ENCODE data around the gene ZSWIM7. TPM values are rescaled to one million over a fixed set of nuclear protein-coding genes. Genes with fewer than 3 reads are reported as not detected.

Gene ZSWIM7
- total and polyA plus RNA-seq, 2 experiments from 2014 or later = 12.4 to 29.1 TPM

DNA sequence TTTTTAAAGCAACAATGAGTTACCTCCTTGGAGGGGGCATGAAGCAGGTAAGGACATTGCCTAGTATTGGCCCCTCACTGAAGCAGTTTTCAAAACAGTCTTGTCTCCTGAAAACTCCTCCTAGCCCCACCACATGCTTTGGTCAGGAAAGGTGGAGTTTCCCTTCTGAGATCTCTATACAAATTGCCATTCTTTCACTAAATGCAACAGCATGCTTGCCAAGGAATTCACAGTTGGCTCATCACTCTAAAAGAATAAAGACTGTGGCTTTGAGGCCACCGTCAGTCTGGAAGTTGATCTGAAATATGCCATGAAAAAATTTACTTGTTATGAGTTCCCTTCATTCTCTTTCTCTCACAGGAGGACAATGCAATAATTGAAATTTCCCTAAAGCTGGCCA is 4.3 kb upstream of the ZSWIM7 start:
- H3K4me2 ChIP-seq (ENCODE audit: unreplicated experiment) = no peak overlapping the region
- H3F3A ChIP-seq (ENCODE audit: insufficient read depth) = peaks cover 4% of the 10 kb centered on the region
- TF ChIP-seq EZH2phosphoT487 (IDR thresholded peaks at IDR 0.05; ENCODE audit: insufficient read depth, low read depth) = no peak
- TF ChIP-seq EZH2 (IDR thresholded peaks at IDR 0.05; ENCODE audit: insufficient read depth, poor library complexity, severe bottlenecking) = no peak
- H3K4me1 ChIP-seq (ENCODE audit: insufficient read depth) = peaks cover 9% of the 10 kb centered on the region; the same call in 1 of the 2 replicates
- no peak for DNase-seq
- peaks cover 34% of the 10 kb centered on the region for H3K79me2 ChIP-seq (ENCODE audit: insufficient read depth)
- no peak overlapping the region for H3K27ac ChIP-seq
- H3K36me3 ChIP-seq (ENCODE audit: low read depth) = peaks cover 55% of the 10 kb centered on the region
- no peak overlapping the region for H3K4me3 ChIP-seq
- WGBS, 2 experiments (ENCODE audit: low coverage in 1 of 2, low lambda C conversion rate in 2 of 2, missing lambda C conversion rate in 2 of 2) = 91 to 95% methylated on average over 1 of the region's 1 CpG
- H3K9me2 ChIP-seq (ENCODE audit: insufficient read depth) = no peaks in the 10 kb centered on the region
- H4K20me1 ChIP-seq (ENCODE audit: insufficient read depth) = no peaks in the 10 kb centered on the region; the same call in 1 of the 2 replicates
- H3K9ac ChIP-seq = no peak overlapping the region
- no peaks in the 10 kb centered on the region for H3K9me3 ChIP-seq (ENCODE audit: low read depth)
- in situ Hi-C loops (cut with MboI) = no loop called here
- H3K27me3 ChIP-seq (replicated peaks; ENCODE audit: insufficient read depth) = no peaks in the 10 kb centered on the region
- H2AFZ ChIP-seq = no peak overlapping the region

DNA sequence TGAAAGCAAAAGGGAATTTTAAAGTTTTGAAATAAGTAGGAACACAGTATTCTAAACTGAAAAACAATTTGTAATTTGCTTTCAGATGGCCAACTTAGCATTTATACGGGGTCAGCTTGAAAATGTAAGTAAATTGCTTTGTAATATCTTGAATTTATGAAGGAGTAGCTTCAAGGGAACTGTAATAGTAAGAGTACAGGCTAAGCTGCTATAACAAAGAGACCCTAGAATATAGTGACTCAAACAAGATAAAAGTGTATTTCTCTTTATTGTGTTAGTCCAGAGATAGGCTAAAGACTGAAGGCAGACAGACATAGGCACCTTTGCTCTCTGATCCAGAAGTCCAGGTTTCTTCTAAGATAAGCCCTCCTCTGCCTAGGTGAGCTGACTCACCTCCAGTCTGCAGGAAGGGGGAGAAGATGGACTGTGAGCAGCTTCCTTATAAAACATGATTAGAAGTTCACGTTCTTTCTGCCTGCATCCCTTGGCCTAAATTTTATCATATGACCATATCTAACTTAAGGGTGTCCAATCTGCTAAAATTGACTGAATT is 3.3 kb upstream of the ZSWIM7 start:
- DNase-seq = no peak
- H3K9me3 ChIP-seq (ENCODE audit: low read depth) = no peaks in the 10 kb centered on the region
- in situ Hi-C loops (cut with MboI) = no loop called here
- peaks cover 9% of the 10 kb centered on the region; the same call in 1 of the 2 replicates for H3K4me1 ChIP-seq (ENCODE audit: insufficient read depth)
- no peak overlapping the region for H3K4me2 ChIP-seq (ENCODE audit: unreplicated experiment)
- no peaks in the 10 kb centered on the region; the same call in 1 of the 2 replicates for H4K20me1 ChIP-seq (ENCODE audit: insufficient read depth)
- peaks cover 32% of the 10 kb centered on the region for H3K79me2 ChIP-seq (ENCODE audit: insufficient read depth)
- peaks cover 9% of the 10 kb centered on the region for H3F3A ChIP-seq (ENCODE audit: insufficient read depth)
- peaks cover 44% of the 10 kb centered on the region for H3K36me3 ChIP-seq (ENCODE audit: low read depth)
- 85 to 89% methylated on average over 2 of the region's 2 CpGs for WGBS, 2 experiments (ENCODE audit: low coverage in 1 of 2, low lambda C conversion rate in 2 of 2, missing lambda C conversion rate in 2 of 2)
- H3K9ac ChIP-seq = no peak overlapping the region
- H3K9me2 ChIP-seq (ENCODE audit: insufficient read depth) = no peaks in the 10 kb centered on the region
- no peak overlapping the region for H3K4me3 ChIP-seq
- H3K27me3 ChIP-seq (replicated peaks; ENCODE audit: insufficient read depth) = no peaks in the 10 kb centered on the region
- no peak overlapping the region for H3K27ac ChIP-seq
- H2AFZ ChIP-seq = no peak overlapping the region
- TF ChIP-seq EZH2 (IDR thresholded peaks at IDR 0.05; ENCODE audit: insufficient read depth, poor library complexity, severe bottlenecking) = no peak
- TF ChIP-seq EZH2phosphoT487 (IDR thresholded peaks at IDR 0.05; ENCODE audit: insufficient read depth, low read depth) = no peak

DNA sequence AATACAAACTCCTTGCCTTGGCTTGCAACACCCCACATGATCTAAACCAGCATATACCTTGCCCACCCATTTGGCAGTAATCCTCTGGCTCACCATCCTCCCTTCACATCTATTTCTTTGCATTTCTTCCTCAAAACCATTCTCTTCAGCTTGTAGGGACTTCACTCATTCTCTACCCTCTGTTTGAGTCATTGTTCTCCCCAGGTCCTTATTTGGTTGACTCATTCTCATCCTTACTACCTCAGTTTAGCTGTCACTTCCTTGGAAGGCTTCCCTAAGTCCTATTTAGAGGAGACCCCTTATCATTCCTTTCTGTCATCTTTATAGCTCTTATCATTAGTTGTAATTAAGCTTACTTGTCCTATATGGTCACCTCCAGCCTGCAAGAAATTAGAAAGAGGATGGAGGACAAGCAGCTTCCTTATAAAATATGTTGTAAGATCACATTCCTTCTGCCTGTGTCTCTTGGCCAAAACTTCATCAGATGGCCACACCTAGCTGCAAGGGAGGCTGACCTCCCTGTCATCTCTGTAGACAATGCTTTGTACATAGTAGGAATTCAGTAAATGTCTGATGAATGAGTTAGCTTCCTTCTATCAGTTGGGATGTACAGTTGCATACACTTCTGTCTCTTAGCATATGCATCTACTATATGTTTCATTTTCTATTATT is 1.9 kb upstream of the ZSWIM7 start:
- Histone ChIP-seq H3K9ac (no peak overlapping the region; the same call in 1 of the 2 replicates), H3K4me2 (ENCODE audit: unreplicated experiment) (peak overlapping the region; percentile 91), H3K4me3 (peak overlapping the region; percentile 84), H3K27me3 (replicated peaks; ENCODE audit: insufficient read depth) (no peaks in the 10 kb centered on the region), H3K79me2 (ENCODE audit: insufficient read depth) (peaks cover 39% of the 10 kb centered on the region), H2AFZ (no peak overlapping the region), H3K9me2 (ENCODE audit: insufficient read depth) (no peaks in the 10 kb centered on the region), H3K36me3 (ENCODE audit: low read depth) (peaks cover 34% of the 10 kb centered on the region), H4K20me1 (ENCODE audit: insufficient read depth) (no peaks in the 10 kb centered on the region; the same call in 1 of the 2 replicates), H3F3A (ENCODE audit: insufficient read depth) (peaks cover 9% of the 10 kb centered on the region), H3K9me3 (ENCODE audit: low read depth) (no peaks in the 10 kb centered on the region), H3K4me1 (ENCODE audit: insufficient read depth) (peaks cover 9% of the 10 kb centered on the region; the same call in 1 of the 2 replicates), H3K27ac (no peak overlapping the region)
- DNase-seq = peak; percentile 30
- TF ChIP-seq EZH2phosphoT487 (IDR thresholded peaks at IDR 0.05; ENCODE audit: insufficient read depth, low read depth) = no peak
- no peak for TF ChIP-seq EZH2 (IDR thresholded peaks at IDR 0.05; ENCODE audit: insufficient read depth, poor library complexity, severe bottlenecking)
- in situ Hi-C loops (cut with MboI) = no loop called here

DNA sequence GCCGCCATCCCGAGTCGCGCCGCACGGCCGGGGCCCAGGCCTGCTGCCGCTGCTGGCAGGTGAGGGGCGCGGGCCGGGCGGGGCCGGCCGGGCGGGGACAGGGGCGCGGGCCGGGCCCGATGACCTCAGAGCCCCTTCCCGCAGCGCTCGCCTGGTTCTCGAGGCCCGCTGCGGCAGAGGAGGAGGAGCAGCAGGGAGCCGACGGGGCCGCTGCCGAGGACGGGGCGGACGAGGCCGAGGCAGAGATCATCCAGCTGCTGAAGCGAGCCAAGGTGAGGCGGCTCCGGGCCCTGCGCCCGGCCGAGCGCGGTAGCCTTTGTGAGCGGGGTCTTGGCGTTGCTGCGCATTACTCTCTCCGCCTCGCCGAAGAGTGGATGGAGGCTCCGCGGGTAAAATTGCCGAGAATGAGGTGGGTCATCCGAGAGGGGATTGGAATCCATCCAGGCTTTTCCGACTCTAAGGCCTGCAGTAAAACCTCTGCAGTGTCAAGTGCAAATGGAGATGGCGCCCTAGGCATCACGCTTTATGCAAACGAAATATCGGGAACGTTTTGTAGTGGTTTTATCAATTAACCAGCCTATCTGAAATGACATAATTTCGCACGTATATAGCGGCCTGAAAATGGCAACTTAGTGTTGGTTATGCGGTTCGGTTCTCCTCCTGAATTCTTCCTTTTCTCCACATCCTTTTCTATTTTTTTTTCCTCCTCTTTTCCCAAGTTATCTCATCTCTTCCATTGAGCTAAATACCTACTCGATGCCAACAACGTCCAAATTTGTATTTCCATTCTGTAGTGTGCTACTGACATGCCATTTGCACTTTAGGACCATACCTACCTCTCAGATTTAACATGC is 697 bp upstream of the ZSWIM7 start:
- Histone ChIP-seq H3K9me2 (ENCODE audit: insufficient read depth) (no peaks in the 10 kb centered on the region), H3K9me3 (ENCODE audit: low read depth) (no peaks in the 10 kb centered on the region), H3K27me3 (replicated peaks; ENCODE audit: insufficient read depth) (no peaks in the 10 kb centered on the region), H3K27ac (peak overlapping the region; percentile 92), H2AFZ (peak overlapping the region; percentile 62), H4K20me1 (ENCODE audit: insufficient read depth) (no peaks in the 10 kb centered on the region; the same call in 1 of the 2 replicates), H3K4me2 (ENCODE audit: unreplicated experiment) (peak overlapping the region; percentile 91), H3K79me2 (ENCODE audit: insufficient read depth) (peaks cover 39% of the 10 kb centered on the region), H3F3A (ENCODE audit: insufficient read depth) (peaks cover 9% of the 10 kb centered on the region; the same call in 1 of the 2 replicates), H3K9ac (peak overlapping the region; percentile 91), H3K36me3 (ENCODE audit: low read depth) (peaks cover 34% of the 10 kb centered on the region), H3K4me1 (ENCODE audit: insufficient read depth) (peaks cover 9% of the 10 kb centered on the region; the same call in 1 of the 2 replicates), H3K4me3 (peak overlapping the region; percentile 84)
- in situ Hi-C loops (cut with MboI) = loop anchor here (25.0 kb wide), 1 partner anchor 163 kb away; no protein-coding TSS in a partner anchor
- TF ChIP-seq EZH2phosphoT487 (IDR thresholded peaks at IDR 0.05; ENCODE audit: insufficient read depth, low read depth) = no peak
- no peak for TF ChIP-seq EZH2 (IDR thresholded peaks at IDR 0.05; ENCODE audit: insufficient read depth, poor library complexity, severe bottlenecking)
- 2 to 3% methylated on average over 39 to 59 of the region's 64 CpGs for WGBS, 2 experiments (ENCODE audit: low coverage in 1 of 2, low lambda C conversion rate in 2 of 2, missing lambda C conversion rate in 2 of 2)
- DNase-seq = peak; percentile 73
